ENCODE measurements around the gene AJUBA.
"Not testable (repeated sequence)": the region's sequence is repeated elsewhere in the genome, so short reads cannot be mapped to it uniquely, and the experiment has no call there.

AJUBA gene

DNA sequence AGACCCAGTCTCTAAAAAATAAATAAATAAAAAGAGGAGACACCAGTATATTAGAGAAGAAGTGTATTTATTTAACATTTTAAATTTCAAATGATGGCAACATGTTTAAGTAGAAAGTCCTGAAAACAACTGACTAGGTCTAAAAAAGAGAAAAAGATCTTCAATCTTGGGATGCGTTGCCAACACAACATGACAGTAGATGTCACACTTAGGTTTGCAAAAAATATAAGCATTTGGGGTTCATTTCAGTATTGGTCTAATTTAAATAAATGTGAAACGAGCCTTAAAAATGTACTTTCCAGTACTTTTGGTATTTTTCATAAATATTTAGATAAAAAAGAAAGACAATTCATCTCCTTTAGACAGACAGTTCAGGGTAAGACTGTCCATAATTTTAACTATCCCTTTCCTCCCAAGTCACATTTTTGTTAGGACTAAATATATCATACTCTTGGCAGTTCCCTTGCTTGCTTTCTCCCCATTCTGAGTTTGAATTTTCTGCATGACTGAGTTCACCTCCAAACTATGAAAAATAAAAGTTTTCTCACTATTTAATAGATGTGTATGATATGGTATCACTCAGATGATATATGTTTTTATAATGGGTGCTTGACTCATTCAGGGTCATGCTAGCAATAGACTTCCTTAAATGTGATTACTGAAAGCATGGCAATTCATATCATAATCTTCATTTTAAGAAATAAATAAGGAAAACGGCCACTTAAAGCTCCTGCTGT is 23.3 kb upstream of the AJUBA start:
- no peak for DNase-seq

DNA sequence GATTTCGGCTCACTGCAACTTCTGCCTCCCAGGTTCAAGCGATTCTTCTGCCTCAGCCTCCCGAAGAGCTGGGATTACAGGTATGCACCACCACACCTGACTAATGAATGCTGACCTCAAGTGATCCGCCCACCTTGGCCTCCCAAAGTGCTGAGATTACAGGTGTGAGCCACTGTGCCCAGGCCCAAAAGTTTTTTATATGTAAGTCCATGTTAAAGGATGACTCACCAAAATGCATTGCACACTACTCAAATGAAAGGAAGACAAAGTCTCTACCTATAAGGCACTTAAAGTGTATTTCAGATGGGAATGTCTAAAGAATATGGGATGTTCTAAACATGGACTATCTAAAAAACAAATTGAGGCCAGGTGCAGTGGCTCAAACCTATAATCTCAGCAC is 21.9 kb upstream of the AJUBA start:
- DNase-seq = not testable (repeated sequence)

GRCh38 chr14:23002592-23002991 is 20.2 kb upstream of the AJUBA start:
- DNase-seq = no peak

DNA sequence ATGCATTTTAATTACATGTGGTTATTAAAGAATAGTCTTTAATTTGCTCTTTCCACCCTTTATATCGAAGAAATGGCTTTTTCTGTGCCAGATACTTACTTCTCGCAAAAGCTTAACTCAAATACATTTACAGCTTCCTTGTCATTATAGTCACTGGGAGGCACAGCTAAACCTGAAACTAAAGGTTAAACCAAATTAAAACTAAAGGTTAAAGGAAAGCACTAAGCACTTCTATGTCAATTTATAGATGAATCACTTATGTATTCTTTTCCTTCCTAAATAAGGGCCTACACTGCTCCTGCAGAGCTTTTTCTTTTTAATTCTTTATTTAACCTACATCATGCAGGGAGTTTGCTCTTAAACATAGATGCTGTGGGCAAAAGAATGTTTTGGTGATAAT is 18.5 kb upstream of the AJUBA start:
- no peak for DNase-seq

GRCh38 chr14:22998329-22999012 is 16.1 kb upstream of the AJUBA start:
- no peak for DNase-seq

DNA sequence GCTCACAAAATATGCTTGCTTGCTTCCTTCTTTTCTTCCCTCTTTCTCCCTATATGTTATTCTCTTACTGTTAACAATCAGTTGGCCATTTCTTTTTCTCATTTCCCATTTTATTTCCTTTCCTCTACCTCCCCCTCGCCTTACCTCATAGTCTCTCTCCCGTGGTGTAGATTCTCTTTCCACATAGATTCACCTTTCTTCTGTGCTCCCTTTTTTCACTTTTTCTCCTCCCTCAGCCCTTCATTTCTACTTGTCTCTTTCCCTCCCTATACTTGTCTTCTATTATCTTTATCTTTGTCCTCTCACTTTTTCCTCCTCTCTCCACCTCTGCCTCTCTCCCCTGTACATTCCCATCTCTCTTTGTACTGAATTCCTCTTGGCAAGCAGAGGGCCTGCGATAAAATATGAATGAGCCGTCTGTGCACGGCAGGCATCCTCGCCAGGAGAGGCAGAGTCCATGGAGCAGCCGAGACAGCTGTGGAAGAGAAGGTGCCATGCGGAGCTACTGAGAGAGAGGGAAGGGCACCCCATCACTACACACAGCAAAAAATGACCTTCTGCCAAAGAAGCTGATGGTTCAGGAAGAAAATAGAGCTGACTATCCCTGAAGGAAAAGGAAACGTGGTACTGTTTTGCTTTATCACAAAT is 15.4 kb upstream of the AJUBA start:
- DNase-seq = no peak

DNA sequence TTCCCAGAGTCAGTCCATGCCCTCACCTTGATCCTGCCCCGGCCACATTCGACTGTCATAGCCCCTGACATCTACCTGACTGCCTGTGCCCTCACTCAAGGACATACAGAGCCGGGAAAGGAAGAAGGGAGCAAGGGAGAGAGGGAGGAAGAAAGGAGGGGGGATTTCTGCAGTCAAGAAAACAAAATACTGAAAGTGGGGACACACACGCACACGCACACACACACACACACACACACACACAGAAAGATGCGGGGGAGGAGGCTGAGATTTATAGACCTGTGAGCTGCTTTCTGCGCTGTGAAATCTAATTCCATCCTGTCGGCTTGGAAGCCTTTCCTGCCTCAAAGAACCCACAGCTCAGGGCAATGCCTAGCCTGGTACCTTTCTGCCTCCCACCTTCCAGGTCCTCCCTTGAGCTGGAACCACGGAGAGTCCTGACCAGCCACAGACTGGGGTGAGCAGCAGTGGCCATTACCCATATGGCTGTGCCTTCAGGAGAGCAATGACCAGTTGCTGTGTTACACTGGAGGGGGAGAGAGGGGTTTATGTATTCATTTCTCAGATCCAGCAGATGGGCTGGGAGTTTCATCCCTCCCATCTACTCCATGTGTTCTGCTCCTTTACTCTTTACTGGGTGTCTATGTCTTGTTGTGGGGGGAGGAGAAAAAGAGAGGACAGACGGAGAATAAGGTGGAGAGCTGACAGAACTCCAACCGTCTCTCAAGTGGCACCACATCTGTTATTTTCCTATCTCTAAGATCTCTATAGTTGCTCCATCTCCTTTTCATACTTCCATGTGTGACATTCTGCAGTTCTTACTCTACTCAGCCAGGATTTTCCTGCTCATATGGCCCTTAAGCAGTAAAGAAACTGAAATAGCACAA is 14.7 kb upstream of the AJUBA start:
- DNase-seq = no peak

DNA sequence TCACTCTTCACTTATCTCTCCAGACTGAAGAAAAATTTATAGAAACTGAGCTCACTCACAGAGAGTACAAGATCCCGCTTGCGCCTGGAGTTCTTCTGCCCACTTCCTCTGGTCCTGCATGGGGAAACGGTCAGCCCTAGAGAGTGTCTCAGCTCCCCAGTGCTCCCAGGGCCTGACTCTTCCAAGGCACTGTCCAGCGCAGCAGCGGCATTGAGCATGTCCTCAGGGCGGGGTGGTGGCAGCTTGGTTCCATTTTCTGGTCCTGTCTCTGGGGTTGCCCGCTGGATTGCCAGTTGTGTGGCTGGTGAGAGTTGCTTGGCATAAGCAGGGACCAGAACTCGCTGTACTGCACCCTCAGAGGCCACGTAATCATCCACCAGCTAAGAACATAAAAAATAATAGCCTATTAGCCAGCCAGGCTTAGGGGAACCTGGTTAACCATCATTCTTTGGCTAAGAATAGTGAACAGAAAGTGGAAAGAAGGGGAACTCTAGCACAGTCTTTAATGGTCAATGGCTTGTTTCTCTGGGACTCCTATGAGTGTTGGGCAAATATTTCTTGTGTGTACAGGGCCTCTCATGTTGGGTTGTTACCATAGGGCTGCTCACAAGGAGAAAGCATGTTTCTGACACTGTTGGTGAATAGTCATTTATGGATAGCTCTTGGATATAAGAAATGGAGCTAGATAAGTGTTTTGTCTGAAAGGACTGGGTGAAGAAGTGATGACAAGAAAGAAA is 13.7 kb upstream of the AJUBA start:
- DNase-seq = no peak

DNA sequence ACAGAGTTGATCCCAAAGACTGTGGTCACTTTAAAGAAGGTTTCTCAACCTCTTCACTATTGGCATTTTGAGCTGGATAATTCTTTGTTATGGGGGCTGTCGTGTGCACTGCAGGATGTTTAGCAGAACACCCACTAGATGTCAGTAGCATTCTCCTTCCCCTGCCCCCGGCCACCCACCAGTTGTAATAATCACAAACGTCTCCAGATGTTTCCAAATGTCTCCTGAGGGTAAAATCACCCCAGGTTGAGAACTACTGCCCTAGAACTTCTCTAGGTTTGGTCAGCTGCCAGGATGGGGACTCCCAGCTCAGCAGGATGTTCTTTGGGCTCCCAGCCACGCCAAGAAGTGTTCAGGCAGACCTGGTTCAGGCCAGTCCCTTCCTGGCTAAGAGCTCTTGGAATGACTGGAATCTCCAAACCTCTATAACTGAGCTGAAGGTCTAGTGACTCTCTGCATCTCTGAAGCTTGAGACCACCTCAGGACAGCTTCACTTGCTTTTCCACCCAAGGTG is 12.5 kb upstream of the AJUBA start:
- peak; percentile 60 to 78 for DNase-seq

DNA sequence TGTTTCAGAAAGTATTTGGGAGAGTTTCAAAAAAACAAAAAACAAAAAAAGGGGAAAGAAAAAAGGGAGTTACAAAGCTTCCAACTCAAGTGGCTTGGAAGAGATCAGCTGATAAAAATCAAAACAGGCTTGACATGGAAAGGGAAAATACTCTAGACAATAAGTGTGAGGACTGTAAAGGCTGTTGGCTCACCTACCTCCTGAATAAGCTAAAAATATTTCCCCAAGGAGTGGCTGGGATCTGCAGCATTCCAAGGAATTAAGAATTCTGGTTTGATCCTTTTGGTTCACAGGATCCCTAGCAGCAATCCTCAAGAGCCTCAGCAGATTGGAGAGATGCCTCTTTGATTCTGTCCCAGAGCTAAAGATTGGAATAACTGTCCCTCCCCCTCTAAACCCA is 11.2 kb upstream of the AJUBA start:
- DNase-seq = no peak

GRCh38 chr14:22991852-22992251 is 9.5 kb upstream of the AJUBA start:
- DNase-seq = no peak

DNA sequence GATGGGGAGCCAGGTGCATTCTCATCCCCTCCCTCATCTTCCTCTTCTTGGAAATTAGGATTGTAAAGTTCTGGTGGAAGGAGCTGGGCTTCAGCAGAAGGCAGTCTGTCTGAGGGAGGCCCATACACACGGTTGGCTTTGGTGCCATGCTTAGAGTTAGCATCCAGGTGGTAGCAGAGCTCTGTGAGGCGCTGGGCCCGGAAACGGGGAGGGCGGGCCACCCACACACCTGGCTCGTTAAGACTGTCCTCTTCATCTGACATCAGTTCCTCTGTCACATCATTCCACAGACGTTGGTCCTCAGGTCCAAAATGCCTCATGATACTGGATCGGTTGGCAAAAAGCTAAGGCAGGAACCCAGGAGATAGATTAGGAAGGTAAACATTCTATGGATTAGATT is 4.9 kb upstream of the AJUBA start:
- DNase-seq = no peak

DNA sequence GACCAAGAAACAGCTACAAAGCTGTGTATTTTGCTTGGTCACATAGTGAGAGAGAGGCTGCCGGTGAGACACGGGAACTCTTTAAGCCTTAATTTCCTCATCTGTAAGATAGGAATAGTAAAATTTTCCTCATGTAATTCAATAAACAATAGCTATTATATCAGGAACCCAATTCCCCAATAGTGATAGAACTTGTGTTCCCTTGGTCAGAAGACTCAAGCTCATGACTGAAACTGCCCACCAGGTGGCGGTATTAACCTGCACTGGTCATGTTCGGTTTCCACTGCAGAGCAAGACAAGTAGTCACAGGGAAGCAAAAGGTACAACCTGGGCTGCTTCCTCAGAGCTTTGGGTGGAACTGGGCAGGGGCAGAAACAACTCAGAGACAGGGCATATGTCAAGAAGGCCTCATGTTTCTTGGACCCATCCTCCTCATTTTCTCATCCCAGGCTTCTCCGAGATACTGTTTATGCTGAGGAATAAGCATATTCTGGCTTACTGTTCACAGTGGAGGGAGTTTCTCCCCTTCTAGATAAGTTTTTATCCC is 4.2 kb upstream of the AJUBA start:
- DNase-seq = peak; percentile 77 to 80

DNA sequence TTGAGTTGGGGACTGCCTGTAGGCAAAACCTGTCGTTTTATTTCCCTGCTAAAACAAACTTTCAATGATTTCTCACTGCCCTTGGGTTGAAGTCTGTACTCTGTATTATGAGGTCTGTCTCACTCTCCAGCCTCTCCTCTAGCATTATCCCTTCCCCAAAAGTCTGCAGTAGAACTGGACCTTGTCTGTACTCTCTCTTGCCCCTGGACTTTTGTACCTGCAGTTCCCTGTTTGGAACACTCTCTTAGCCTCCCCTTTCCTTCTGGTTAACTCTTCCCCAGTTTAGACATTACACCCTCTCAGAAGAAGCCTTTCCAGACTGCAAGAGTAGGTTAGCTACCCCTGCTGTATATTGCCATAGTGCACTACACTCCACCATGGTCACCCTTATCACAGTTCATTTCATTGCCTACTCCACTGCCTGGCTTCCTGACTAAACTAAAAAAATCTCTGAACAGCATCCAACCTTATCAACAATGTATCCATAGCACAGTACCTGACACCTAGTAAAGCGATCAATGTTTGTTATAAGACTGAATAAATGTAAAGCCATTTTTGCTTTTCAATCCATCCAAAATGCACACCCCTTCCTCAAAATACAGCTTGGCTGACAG is 3.6 kb upstream of the AJUBA start:
- no peak for DNase-seq

GRCh38 chr14:22984959-22985658 is 2.8 kb upstream of the AJUBA start:
- no peak for DNase-seq

GRCh38 chr14:22981876-22982476 is 375 bp downstream of the AJUBA start:
- DNase-seq = peak in 1 of 2 experiments; percentile 15

GRCh38 chr14:22981090-22981875 is 1.1 kb downstream of the AJUBA start:
- no peak for DNase-seq

DNA sequence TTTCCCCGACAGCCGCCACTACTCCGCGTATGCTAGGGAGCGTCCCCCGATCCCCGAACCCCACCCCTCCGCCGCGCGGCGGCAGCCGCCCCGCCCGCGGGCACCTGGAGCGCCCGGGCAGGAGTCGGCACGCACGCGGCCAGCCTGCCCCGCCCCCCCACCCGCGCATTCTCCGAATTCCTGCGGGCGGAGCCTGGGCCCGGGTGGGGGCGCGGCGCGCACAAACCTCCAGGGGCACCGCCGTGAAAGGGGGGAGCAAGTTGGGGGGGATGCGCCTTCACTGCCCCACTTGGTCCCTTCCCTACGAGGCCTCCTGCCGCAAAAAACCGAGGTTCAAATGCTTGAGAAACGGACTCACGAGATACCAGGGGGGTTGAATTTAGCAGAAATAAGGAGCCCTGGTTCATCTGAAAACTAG is 1.7 kb downstream of the AJUBA start:
- no peak for DNase-seq

DNA sequence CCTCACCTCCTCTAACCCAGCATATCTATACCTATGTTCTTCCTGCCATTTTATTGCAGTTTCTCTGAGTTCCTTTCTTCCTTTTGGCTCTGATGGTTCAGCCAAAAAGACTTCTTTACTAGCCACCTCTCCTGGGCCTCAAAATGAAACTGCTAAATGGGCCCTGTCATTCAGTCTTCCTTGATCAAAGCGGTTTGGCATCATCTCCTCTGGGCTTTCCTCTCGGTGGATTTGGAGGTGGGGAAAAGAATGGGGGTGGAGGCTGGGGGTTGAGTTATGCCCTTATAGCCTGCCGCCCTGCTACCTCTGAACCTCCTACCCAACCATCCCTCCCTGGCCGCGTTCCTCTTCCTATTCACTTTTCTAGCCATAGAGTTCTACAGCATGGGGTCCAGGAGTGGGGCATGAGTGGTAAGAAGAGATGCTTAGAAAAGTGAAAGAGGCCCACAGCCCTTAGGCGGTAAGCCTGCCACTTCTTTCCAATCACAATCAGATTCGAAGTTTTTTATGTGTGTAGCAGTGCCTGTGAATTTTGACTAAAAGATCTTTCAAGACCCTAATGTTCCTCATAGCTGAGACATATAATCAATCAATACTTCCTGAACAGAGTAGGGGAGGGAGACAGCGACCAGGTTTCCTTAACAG is 2.5 kb downstream of the AJUBA start:
- DNase-seq = no peak

All from Kasumi-1 (cell line).